Sigmoid colon (tissue), 7 donors: ENCODE measurements around the gene TRPM3. TPM values are rescaled to one million over a fixed set of nuclear protein-coding genes. Genes with fewer than 3 reads are reported as not detected.

ENCODE experiments used
- DNase-seq: peaks from one replicate; pipeline ENCODE4 v3.0.0-alpha.2; 2019
- H3K27ac ChIP-seq, 4 donors: fragments of 200-600 bp; sonication (generic); one replicate each; pipeline ENCODE4 v1.5.1; 2016 to 2019; ENCODE audit warnings: mild to moderate bottlenecking in 1 of 4
- H3K27me3 ChIP-seq, 3 donors: fragments of 200-600 bp; sonication (generic); one replicate each; pipeline ENCODE4 v1.5.1; 2019; ENCODE audit warnings: mild to moderate bottlenecking in 1 of 3
- H3K36me3 ChIP-seq, 4 donors: fragments of 200-600 bp; sonication (generic); one replicate each; pipeline ENCODE4 v1.5.1; 2016 to 2019
- H3K4me1 ChIP-seq, 4 donors: fragments of 200-600 bp; sonication (generic); one replicate each; pipeline ENCODE4 v1.5.1; 2017 to 2019
- H3K4me3 ChIP-seq, 4 donors: fragments of 200-600 bp; sonication (generic); one replicate each; pipeline ENCODE4 v1.5.1; 2017 to 2019; ENCODE audit warnings: mild to moderate bottlenecking in 2 of 4, moderate library complexity in 1 of 4
- H3K9me3 ChIP-seq, 4 donors: fragments of 200-600 bp in 3 of 4; sonication (generic) in 3 of 4; one replicate each; pipeline versions ENCODE4 v1.5.1 to v1.6.1; 2013 to 2019
- CTCF ChIP-seq, 4 experiments: fragments of 450-650 bp in 3 of 4; fragments of 200-600 bp in 1 of 4; IDR thresholded peaks; one replicate each; pipeline ENCODE4 v1.5.1; 2016 to 2019; ENCODE audit warnings: antibody characterized with exemption in 4 of 4, mild to moderate bottlenecking in 3 of 4, moderate library complexity in 2 of 4
- EP300 ChIP-seq, 4 donors: sonication (generic); formaldehyde crosslinking; IDR thresholded peaks; one replicate each; pipeline ENCODE4 v1.6.1; 2017; ENCODE audit warnings: antibody characterized with exemption in 4 of 4
- POLR2A ChIP-seq, 2 donors: fragments of 450-650 bp; IDR thresholded peaks; one replicate each; pipeline ENCODE4 v1.6.1; 2016; ENCODE audit warnings: antibody characterized with exemption in 2 of 2, mild to moderate bottlenecking in 2 of 2, moderate library complexity in 2 of 2
- POLR2AphosphoS5 ChIP-seq, 4 donors: sonication (generic); formaldehyde crosslinking; IDR thresholded peaks; one replicate each; pipeline ENCODE4 v1.6.1; 2017; ENCODE audit warnings: antibody characterized with exemption in 4 of 4
- WGBS, 2 donors: extraction: QIAGEN DNeasy Blood & Tissue Kit; methylation state at CpG; one replicate each; pipeline ENCODE4 v1.1.7; 2013; 5-methylcytosine and 5-hydroxymethylcytosine counted together
- intact Hi-C: fragments of 100-400 bp; cut with DNase I; formaldehyde crosslinking; loops from one replicate; pipeline ENCODE4 v1.15.1; 2023
- polyA plus RNA-seq, 3 donors: library from polyadenylated mRNA; stranded (reverse); fragments of 200-250 nt; gene quantifications; one replicate each; pipeline ENCODE4 v1.2.3, GENCODE V29; 2013
- total RNA-seq, 4 donors: library from RNA; depleted of rRNA; stranded (reverse); fragments of >200 nt; gene quantifications; one replicate each; pipeline ENCODE4 v1.1.0, GENCODE V29; 2016
- donor health status: healthy with polysubstance abuse.
- donor health status: Bipolar disorder and iron deficiency.
- donor health status: healthy.

Gene TRPM3
- total and polyA plus RNA-seq, 7 donors, result 0.07 to 1.8 (median 0.41) TPM; not detected in 2

DNA sequence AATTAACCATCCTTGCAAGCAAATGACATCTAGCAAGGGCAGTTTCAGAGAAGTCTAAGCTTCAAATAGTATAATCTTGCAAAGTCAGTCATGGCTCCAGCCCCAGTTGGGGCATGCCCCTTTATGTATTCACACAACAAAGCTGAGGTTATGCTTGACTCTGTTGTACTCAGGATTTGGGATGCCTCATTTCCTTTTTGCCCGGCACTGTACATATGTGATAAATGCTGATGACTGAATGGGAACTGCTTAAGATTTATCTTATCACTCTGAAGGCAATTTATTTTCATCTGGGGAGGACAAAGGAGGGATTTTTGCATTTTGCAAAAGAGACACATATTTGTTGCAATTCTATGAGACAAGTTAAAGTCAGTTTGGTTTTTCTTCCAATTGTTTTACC is 219.2 kb downstream of the TRPM3 start:
- DNase-seq, result no peak
- 87 to 88% methylated on average over 1 of the region's 1 CpG for WGBS, 2 donors
- no peak for TF ChIP-seq CTCF (IDR thresholded peaks at IDR 0.05)
- TF ChIP-seq EP300 (IDR thresholded peaks at IDR 0.05), result no peak
- TF ChIP-seq POLR2A (IDR thresholded peaks at IDR 0.05), result no peak
- no peak for TF ChIP-seq POLR2AphosphoS5 (IDR thresholded peaks at IDR 0.05)
- H3K4me1 ChIP-seq, result no peaks in the 10 kb centered on the region
- intact Hi-C loops, result no loop called here
- no peaks in the 10 kb centered on the region for H3K27me3 ChIP-seq
- no peaks in the 10 kb centered on the region for H3K9me3 ChIP-seq
- no peak overlapping the region for H3K4me3 ChIP-seq
- no peak overlapping the region for H3K27ac ChIP-seq
- H3K36me3 ChIP-seq, result no peaks in the 10 kb centered on the region

DNA sequence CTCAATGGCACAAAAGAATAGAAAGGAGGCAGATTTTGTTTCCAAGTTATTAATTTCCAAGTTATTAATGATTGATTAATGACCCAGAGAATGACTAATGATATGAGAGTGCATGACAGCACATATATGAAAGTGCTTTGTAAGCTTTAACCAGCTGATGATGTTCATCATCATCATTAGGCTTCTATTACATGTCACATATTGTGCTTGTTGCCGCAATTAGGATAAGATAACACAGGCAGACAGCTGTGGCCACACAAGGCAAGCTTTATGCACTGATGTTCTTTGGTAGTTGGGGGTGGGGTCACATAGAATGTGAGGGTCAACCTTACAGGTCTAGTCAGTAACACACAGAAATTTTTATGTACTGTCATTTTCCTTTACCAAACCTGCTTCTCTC is 219.7 kb downstream of the TRPM3 start:
- H3K27ac ChIP-seq, result no peak overlapping the region
- no peak for TF ChIP-seq EP300 (IDR thresholded peaks at IDR 0.05)
- TF ChIP-seq POLR2AphosphoS5 (IDR thresholded peaks at IDR 0.05), result no peak
- TF ChIP-seq POLR2A (IDR thresholded peaks at IDR 0.05), result no peak
- TF ChIP-seq CTCF (IDR thresholded peaks at IDR 0.05), result no peak
- DNase-seq, result no peak
- intact Hi-C loops, result no loop called here
- 92 to 96% methylated on average over 1 of the region's 1 CpG for WGBS, 2 donors
- no peaks in the 10 kb centered on the region for H3K36me3 ChIP-seq
- H3K4me1 ChIP-seq, result no peaks in the 10 kb centered on the region
- H3K9me3 ChIP-seq, result no peaks in the 10 kb centered on the region
- no peak overlapping the region for H3K4me3 ChIP-seq
- H3K27me3 ChIP-seq, result no peaks in the 10 kb centered on the region

DNA sequence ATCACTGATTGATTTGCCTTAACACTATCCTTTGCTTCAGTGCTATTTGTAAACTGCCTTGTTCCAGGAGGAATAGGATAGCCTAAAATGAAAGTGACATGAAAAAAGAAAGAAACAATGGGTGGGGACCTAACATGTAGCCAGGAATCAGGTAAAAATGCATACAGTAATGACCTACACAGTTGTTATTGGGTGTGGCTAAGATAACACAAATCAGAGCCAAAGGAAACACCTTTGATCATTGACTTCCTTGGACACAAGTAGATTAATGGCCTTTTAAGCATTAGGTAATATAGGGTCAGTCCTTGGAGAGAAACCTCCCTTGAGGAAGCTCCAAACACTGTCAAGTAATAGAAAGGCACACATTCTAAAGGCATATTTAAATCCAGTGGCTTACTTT is 220.4 kb downstream of the TRPM3 start:
- TF ChIP-seq EP300 (IDR thresholded peaks at IDR 0.05) (no peak), CTCF (IDR thresholded peaks at IDR 0.05) (no peak), POLR2A (IDR thresholded peaks at IDR 0.05) (no peak), POLR2AphosphoS5 (IDR thresholded peaks at IDR 0.05) (no peak)
- intact Hi-C loops, result no loop called here

GRCh38 chr9:70893580-70894122 is 227.8 kb downstream of the TRPM3 start:
- TF ChIP-seq CTCF (IDR thresholded peaks at IDR 0.05) (no peak), POLR2A (IDR thresholded peaks at IDR 0.05) (no peak), POLR2AphosphoS5 (IDR thresholded peaks at IDR 0.05) (no peak)
- intact Hi-C loops, result no loop called here
- Histone ChIP-seq H3K27ac (no peak overlapping the region), H3K4me3 (no peak overlapping the region), H3K9me3 (no peaks in the 10 kb centered on the region), H3K4me1 (no peaks in the 10 kb centered on the region), H3K36me3 (no peaks in the 10 kb centered on the region), H3K27me3 (no peaks in the 10 kb centered on the region)
- WGBS, 2 donors, result 87 to 89% methylated on average over 4 of the region's 4 CpGs
- no peak for DNase-seq

More for the DNA sequence above, 220.4 kb downstream of the TRPM3 start:
- Histone ChIP-seq H3K4me3 (no peak overlapping the region), H3K9me3 (no peaks in the 10 kb centered on the region), H3K36me3 (no peaks in the 10 kb centered on the region), H3K27me3 (no peaks in the 10 kb centered on the region), H3K4me1 (no peaks in the 10 kb centered on the region), H3K27ac (no peak overlapping the region)
- no peak for DNase-seq

DNA sequence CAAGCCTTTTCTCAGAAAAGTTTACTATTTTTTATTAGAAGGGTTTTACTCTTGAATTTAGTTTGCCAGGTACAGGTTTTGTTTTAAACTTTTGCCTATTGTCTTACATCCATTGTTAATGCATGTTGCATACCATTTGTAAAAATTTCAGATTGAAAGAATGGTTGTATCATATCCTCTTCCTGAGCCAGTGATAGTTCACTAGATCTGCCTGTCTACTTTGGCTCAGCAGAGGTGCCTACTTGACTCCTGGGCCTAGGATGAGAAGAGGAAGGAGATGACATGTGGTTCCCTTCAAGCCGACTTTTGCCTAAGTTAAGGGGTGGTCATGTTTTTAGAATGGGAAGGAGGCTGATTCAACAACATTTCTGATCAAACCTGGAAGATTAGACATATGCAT is 232.9 kb downstream of the TRPM3 start:
- intact Hi-C loops, result no loop called here

More for the DNA sequence above, 232.9 kb downstream of the TRPM3 start:
- Histone ChIP-seq H3K36me3 (no peaks in the 10 kb centered on the region), H3K27ac (no peak overlapping the region), H3K27me3 (no peaks in the 10 kb centered on the region), H3K4me3 (no peak overlapping the region), H3K9me3 (no peaks in the 10 kb centered on the region), H3K4me1 (no peaks in the 10 kb centered on the region)
- TF ChIP-seq CTCF (IDR thresholded peaks at IDR 0.05), result no peak
- TF ChIP-seq POLR2A (IDR thresholded peaks at IDR 0.05), result no peak
- TF ChIP-seq EP300 (IDR thresholded peaks at IDR 0.05), result no peak
- no peak for TF ChIP-seq POLR2AphosphoS5 (IDR thresholded peaks at IDR 0.05)
- no peak for DNase-seq
- 79 to 89% methylated on average over 1 of the region's 1 CpG for WGBS, 2 donors
